Kidney (tissue), 14 donors: ENCODE data around the gene FGFR3. TPM values are rescaled to one million over a fixed set of nuclear protein-coding genes. Genes with fewer than 3 reads are reported as not detected.

Experiments used
- DNase-seq, 5 donors: peaks; one replicate each; pipeline ENCODE4 v3.0.0-alpha.2; 2013 to 2020
- FAIRE-seq: peaks from 2 replicates; lab custom pipeline; 2012; peaks lifted over from hg19 to GRCh38; lab: Jason Lieb, UNC
- H3K27ac ChIP-seq, 2 donors: one replicate each; pipeline ENCODE4 v1.7.0; 2013; ENCODE audit warnings: low read depth in 2 of 2, low read length in 2 of 2, inconsistent platforms in 1 of 2
- H3K27me3 ChIP-seq: one replicate; pipeline ENCODE4 v1.7.1; 2013; ENCODE audit warnings: low read length, inconsistent platforms; ENCODE audit not compliant: control insufficient read depth, insufficient read depth
- H3K36me3 ChIP-seq, 3 donors: one replicate each; pipeline versions ENCODE4 v1.7.0 to v1.7.1; 2013; ENCODE audit warnings: low read length in 3 of 3, control low read depth in 1 of 3, inconsistent platforms in 1 of 3; ENCODE audit not compliant: insufficient read depth in 3 of 3, control insufficient read depth in 2 of 3
- H3K4me1 ChIP-seq, 3 donors: one replicate each; pipeline versions ENCODE4 v1.7.0 to v1.7.1; 2013; ENCODE audit warnings: low read length in 3 of 3, inconsistent platforms in 1 of 3, low read depth in 1 of 3; ENCODE audit not compliant: control insufficient read depth in 2 of 3, insufficient read depth in 2 of 3
- H3K4me3 ChIP-seq, 3 donors: one replicate each; pipeline versions ENCODE4 v1.7.0 to v1.8.1; 2013; ENCODE audit warnings: low read length in 3 of 3, control low read depth in 1 of 3, inconsistent platforms in 1 of 3
- H3K9ac ChIP-seq, 3 donors: one replicate each; pipeline versions ENCODE4 v1.7.0 to v1.7.1; 2013; ENCODE audit warnings: low read length in 3 of 3, control low read depth in 1 of 3, inconsistent platforms in 1 of 3
- H3K9me3 ChIP-seq, 3 donors: one replicate each; pipeline versions ENCODE4 v1.7.0 to v1.7.1; 2013; ENCODE audit warnings: low read length in 3 of 3, control low read depth in 1 of 3, inconsistent platforms in 1 of 3; ENCODE audit not compliant: control insufficient read depth in 2 of 3, insufficient read depth in 1 of 3
- intact Hi-C: fragments of 100-400 bp; cut with DNase I; formaldehyde crosslinking; loops from one replicate; pipeline ENCODE4 v1.11.1; 2022
- polyA plus RNA-seq: library from polyadenylated mRNA; stranded (reverse); fragments of 350-450 nt; fragmentation: Illumina TruSeq; extraction: RNeasy Lipid Tissue Mini Kit (QIAGEN cat#74804); gene quantifications from one replicate; pipeline ENCODE4 v1.2.3, GENCODE V29; 2014; ENCODE audit warnings: low read depth, low replicate concordance; ENCODE audit not compliant: insufficient read depth
- total RNA-seq: library from RNA; stranded (reverse); fragmentation: NEBNext Ultra II Directional; extraction: Animal tissue kit (Norgen Biotek cat#: 25700); gene quantifications from one replicate; pipeline ENCODE4 v1.2.1, GENCODE V29; 2021
- TF ChIP-seq, protein P1 (sequence below): IDR thresholded peaks from 3 replicates; pipeline ENCODE4 v1.5.1; 2012; ENCODE audit warnings: mild to moderate bottlenecking, moderate library complexity, borderline replicate concordance; ENCODE audit not compliant: insufficient read depth; ENCODE audit errors: extremely low read depth
- donor health status: control.
- donor health status: control.
- donor health status: control.
- donor health status: control.
- donor health status: control.
- donor health status: DM: yes; HTN: yes; CAD: no.
- donor health status: Normal renal cell carcinoma (clear cell type).

The FGFR3 gene
- total and polyA plus RNA-seq, 2 donors from 2014 or later: 25.5 to 28.5 TPM

DNA sequence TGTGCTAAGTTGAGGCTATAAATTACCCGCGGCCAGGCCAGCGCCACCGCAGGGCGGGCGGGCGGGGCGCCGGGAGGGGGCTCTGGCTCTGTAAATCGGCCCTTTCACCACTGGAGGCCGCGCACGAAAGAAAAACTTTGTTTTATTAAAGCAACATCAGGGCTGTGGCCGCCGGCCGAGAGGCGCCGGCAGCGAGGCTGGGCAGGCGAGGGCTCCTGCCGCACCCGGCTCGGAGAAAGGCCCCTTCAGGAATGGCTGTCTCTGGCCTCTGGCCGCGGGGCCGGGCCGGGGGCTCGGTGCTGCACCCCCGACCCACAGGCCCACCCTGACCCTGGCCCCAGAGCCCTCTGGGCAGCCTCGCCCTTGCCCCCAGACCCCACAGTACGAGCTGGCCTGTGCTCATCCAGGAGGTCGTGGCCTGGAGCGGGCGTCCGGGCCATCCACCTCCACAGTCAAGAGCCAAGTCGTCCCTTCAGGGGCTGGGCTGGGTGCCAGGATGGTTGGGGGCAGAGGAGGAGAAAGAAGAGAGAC lies 29.5 kb upstream of the FGFR3 start:
- Histone ChIP-seq H3K27me3 (no peaks in the 10 kb centered on the region), H3K9me3 (no peaks in the 10 kb centered on the region), H3K27ac (no peak overlapping the region), H3K36me3 (no peaks in the 10 kb centered on the region), H3K9ac (no peak overlapping the region), H3K4me3 (no peak overlapping the region), H3K4me1 (peaks cover 0 to 11% (median 0%) of the 10 kb centered on the region in 3 donors)
- DNase-seq (peak in 3 of 5 donors; percentile 76 to 87 (median 79)), FAIRE-seq (no peak)
- TF ChIP-seq, protein P1, sequence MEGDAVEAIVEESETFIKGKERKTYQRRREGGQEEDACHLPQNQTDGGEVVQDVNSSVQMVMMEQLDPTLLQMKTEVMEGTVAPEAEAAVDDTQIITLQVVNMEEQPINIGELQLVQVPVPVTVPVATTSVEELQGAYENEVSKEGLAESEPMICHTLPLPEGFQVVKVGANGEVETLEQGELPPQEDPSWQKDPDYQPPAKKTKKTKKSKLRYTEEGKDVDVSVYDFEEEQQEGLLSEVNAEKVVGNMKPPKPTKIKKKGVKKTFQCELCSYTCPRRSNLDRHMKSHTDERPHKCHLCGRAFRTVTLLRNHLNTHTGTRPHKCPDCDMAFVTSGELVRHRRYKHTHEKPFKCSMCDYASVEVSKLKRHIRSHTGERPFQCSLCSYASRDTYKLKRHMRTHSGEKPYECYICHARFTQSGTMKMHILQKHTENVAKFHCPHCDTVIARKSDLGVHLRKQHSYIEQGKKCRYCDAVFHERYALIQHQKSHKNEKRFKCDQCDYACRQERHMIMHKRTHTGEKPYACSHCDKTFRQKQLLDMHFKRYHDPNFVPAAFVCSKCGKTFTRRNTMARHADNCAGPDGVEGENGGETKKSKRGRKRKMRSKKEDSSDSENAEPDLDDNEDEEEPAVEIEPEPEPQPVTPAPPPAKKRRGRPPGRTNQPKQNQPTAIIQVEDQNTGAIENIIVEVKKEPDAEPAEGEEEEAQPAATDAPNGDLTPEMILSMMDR: peak; percentile 24
- intact Hi-C loops: no loop called here

DNA sequence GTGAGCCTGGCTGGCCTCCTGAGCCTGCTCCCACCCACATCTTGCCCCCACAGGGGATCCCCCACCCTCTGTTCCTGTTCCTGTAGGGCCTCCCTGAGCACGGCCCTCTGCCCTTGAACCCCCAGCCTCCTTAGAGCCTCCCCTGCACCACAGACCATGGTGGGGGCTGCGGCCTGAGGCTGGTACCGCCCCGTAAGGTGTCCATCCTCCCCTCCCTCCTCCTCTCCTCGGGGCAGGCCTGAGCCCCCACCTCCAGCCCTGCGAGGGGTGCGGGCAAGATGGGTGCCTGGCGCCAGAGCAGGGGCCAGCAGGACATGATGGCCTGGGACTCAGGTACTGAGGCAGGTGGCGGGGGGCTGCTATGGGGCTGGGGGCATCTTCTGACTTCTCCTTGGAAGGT lies 28.4 kb upstream of the FGFR3 start:
- intact Hi-C loops: no loop called here
- FAIRE-seq: no peak
- TF ChIP-seq, protein P1: no peak
- Histone ChIP-seq H3K4me1 (peaks cover 0 to 16% (median 3%) of the 10 kb centered on the region in 3 donors), H3K9ac (no peak overlapping the region), H3K9me3 (no peaks in the 10 kb centered on the region), H3K27me3 (no peaks in the 10 kb centered on the region), H3K4me3 (no peak overlapping the region), H3K36me3 (no peaks in the 10 kb centered on the region), H3K27ac (no peak overlapping the region)
- DNase-seq: no peak

DNA sequence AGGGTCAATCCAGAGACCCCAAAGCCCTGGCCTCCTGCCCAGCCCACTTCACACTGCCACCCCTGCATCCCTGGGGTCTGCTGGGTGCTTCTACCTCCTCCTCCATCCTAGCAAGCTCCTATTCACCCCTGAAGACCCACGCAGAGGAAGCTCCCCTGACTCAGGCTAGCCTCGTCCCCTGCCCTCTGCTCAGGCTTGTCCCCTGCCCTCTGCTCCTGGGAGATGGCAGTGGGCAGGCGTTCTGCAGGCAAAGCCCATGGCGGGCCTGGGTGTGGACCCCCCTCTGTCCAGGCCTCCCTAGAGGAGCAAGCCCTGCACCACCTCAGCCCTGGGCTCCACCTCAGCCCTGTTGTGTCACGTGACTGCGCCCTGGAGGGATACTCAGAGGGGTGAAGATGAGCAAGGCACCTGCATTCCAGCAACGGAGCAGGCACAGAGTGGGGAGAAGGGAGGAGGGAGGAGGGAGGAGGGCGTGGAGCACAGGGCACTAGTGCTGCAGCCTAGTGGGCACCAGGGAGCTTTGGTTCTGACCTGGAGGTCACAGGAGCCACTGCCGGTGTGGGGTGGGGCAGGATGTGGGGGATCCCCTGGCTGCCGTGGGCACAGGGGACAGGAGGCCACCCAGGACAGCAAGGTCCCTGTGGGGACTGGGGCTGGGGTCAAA lies 27.6 kb upstream of the FGFR3 start:
- H3K9ac ChIP-seq: no peak overlapping the region
- peaks cover 0 to 20% (median 3%) of the 10 kb centered on the region in 3 donors for H3K4me1 ChIP-seq
- no peaks in the 10 kb centered on the region for H3K36me3 ChIP-seq
- no peaks in the 10 kb centered on the region for H3K27me3 ChIP-seq
- H3K27ac ChIP-seq: no peak overlapping the region
- H3K9me3 ChIP-seq: no peaks in the 10 kb centered on the region
- DNase-seq: no peak
- no peak overlapping the region for H3K4me3 ChIP-seq
- no peak for FAIRE-seq
- TF ChIP-seq, protein P1: no peak
- intact Hi-C loops: no loop called here
